Measurements from ENCODE around the gene C4orf46.

C4orf46 gene

DNA sequence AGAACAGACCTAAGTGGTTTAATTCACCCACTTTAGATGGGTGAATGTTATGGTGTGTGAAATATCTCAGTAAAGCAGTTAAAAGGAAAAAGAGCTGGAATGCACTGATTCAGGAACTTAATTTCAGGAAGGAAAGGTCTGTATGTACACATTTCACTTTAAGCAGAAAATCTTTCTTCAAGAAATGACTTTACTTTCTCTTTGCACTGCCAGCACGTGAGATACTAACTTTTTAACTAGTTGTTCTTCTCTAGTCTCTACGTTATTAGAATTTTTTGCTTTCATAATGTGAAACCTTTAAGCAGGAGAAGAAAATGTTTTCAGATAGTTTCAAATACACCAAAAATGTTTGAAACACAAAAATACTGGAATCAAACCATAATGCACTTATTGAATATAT is 18.8 kb downstream of the C4orf46 start:
- DNase-seq (ENCODE audit: low read depth in 3 of 3): no peak

GRCh38 chr4:158649111-158649680 is 22.5 kb downstream of the C4orf46 start:
- no peak for DNase-seq (ENCODE audit: low read depth in 3 of 3)

GRCh38 chr4:158644760-158645159 is 26.9 kb downstream of the C4orf46 start:
- DNase-seq (ENCODE audit: low read depth in 3 of 3): no peak

DNA sequence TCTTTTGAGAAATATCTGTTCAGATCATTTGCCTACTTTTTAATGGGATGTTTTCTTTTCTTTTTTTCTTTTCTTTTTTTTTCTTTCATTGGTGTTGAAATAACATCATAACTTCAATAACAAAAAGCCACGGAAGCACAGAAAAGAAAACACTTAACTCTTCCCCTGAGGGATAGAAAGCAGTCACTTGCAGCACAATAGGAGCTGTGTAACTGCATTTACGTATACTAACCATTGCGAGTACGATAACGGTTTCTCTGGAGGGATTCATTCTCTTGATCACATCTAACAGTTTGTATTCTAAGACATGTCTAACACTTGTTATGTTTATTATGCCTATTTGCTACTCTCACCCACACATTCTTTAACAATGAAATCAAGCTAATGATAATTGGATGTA is 27.3 kb downstream of the C4orf46 start:
- DNase-seq (ENCODE audit: low read depth in 3 of 3): no peak

DNA sequence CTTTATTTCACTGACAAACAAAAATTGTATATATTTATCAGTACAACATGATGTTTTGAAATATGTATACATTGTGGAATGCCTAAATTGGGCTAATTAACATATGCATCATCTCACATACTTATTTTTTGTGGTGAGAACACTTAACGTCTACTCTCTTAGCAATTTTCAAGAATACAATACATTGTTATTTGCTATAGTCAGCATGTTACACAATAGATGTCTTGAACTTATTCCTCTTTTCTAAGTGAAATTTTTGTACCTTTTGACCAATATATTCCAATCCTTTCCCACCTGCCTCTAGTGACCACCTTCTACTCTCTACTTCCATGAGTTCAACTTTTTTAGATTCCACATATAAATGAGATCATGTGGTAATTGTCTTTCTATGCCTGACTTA is 35.1 kb downstream of the C4orf46 start:
- DNase-seq (ENCODE audit: low read depth in 3 of 3): no peak

- no peak for DNase-seq (ENCODE audit: low read depth in 3 of 3)
Observed at GRCh38 chr4:158630893-158631292, 40.8 kb downstream of the C4orf46 start.

- DNase-seq (ENCODE audit: low read depth in 3 of 3): no peak
Observed at GRCh38 chr4:158625544-158625943, 46.1 kb downstream of the C4orf46 start.

DNA sequence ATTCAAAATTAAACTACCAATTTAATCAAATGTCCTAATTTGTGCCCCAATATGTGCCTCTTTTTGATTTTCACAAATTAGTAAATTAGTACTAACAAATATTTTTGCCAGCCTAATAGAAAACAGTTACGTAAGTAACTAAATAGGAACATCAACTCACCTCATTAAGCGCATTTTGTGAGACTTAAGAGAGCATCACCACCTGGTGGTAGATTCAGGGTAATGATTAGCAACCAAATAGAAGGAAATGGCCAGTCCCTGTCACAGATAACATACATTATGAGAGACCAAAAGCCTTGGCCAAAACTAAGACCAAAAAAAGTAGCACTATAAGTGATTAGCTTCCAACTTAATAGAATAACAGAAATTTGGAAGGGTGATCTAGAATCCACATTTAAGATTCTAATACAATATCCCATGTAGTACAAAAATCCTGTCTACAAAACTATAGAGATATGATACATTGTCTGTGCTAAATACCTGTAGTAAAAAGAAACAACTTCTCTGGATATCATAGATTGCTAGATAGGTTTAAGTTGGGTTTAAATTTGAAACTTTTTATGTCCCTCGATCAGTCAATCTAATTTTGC is 46.7 kb downstream of the C4orf46 start:
- no peak for DNase-seq (ENCODE audit: low read depth in 3 of 3)

DNA sequence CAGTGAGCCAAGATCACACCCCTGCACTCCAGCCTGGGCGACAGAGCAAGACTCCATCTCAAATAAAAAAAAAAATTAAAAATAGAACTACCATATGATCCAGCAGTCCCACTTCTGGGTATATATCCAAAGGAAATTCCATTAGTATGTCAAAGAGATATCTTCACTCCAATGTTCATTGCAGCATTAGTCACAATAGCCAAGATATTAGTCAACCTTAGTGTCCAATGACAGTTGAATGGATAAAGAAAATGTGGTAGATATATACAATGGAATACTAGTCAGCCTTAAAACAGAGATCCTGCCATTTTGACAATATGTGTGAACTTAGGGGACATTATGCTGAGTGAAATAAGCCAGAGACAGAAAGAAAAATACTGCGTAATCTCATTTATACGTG is 49.4 kb downstream of the C4orf46 start:
- no peak for DNase-seq (ENCODE audit: low read depth in 3 of 3)

DNA sequence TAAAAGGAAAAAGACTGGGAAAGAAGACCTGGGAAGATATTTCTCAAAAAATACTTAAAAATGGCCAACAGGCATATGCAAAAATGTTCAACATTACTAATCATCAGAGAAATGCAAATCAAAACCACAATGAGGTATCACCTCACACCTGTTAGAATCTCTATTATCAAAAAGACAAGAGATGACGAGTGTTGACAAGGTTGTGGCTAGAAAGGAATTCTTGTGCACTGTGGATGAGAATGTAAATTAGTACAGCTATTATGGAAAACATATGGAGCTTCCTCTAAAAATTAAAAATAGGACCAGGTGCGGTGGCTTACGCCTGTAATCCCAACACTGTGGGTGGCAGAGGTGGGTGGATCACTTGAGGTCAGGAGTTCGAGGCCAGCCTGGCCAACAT is 50.0 kb downstream of the C4orf46 start:
- DNase-seq (ENCODE audit: low read depth in 3 of 3): no peak

- no peak for DNase-seq (ENCODE audit: low read depth in 3 of 3)
Observed at GRCh38 chr4:158617956-158618355, 53.7 kb downstream of the C4orf46 start.
